Loucy (cell line): ENCODE results near the gene ERG28.
"Not testable (repeated sequence)": the region's sequence is repeated elsewhere in the genome, so short reads cannot be mapped to it uniquely, and the experiment has no call there.

Experiments used
- H2AFZ ChIP-seq: fragments of 200-600 bp; sonication (generic); 2 replicates; pipeline ENCODE4 v1.6.0; 2016; ENCODE audit warnings: antibody characterized with exemption, mild to moderate bottlenecking, low read length, moderate library complexity
- H3F3A ChIP-seq: fragments of 200-600 bp; 2 replicates; pipeline ENCODE4 v1.6.0; 2016; ENCODE audit warnings: antibody characterized with exemption, low read depth, mild to moderate bottlenecking
- H3K27me3 ChIP-seq: fragments of 200-600 bp; sonication (generic); 2 replicates; pipeline ENCODE4 v1.6.1; 2014; ENCODE audit warnings: low read length, mild to moderate bottlenecking; ENCODE audit not compliant: insufficient read depth, poor library complexity, severe bottlenecking
- H3K36me3 ChIP-seq: fragments of 200-600 bp; sonication (generic); 2 replicates; pipeline ENCODE4 v1.6.1; 2016; ENCODE audit warnings: low read length; ENCODE audit not compliant: insufficient read depth
- H3K4me1 ChIP-seq: fragments of 200-600 bp; sonication (generic); 2 replicates; pipeline ENCODE4 v1.5.1; 2014; ENCODE audit warnings: low read length, mild to moderate bottlenecking; ENCODE audit not compliant: insufficient read depth, poor library complexity, severe bottlenecking
- H3K4me2 ChIP-seq: fragments of 200-600 bp; sonication (generic); 2 replicates; pipeline ENCODE4 v1.6.0; 2014; ENCODE audit warnings: antibody characterized with exemption, low read length, low read depth, mild to moderate bottlenecking; ENCODE audit not compliant: poor library complexity, severe bottlenecking
- H3K4me3 ChIP-seq: fragments of 200-600 bp; sonication (generic); 2 replicates; pipeline ENCODE4 v1.5.1; 2014; ENCODE audit warnings: low read length, mild to moderate bottlenecking, mixed read lengths; ENCODE audit not compliant: poor library complexity, severe bottlenecking
- H3K79me2 ChIP-seq: fragments of 200-600 bp; sonication (generic); 2 replicates; pipeline ENCODE4 v1.6.1; 2014; ENCODE audit warnings: low read length; ENCODE audit not compliant: insufficient read depth
- H3K9ac ChIP-seq: fragments of 200-600 bp; sonication (generic); 2 replicates; pipeline ENCODE4 v1.6.0; 2014; ENCODE audit warnings: mild to moderate bottlenecking, low read depth, low read length, moderate library complexity; ENCODE audit not compliant: poor library complexity, severe bottlenecking
- H3K9me2 ChIP-seq: fragments of 200-600 bp; sonication (generic); replicated peaks from 2 replicates; pipeline ENCODE4 v1.6.1; 2016; ENCODE audit warnings: low read depth, low read length, mixed read lengths
- H3K9me3 ChIP-seq: fragments of 200-600 bp; sonication (generic); 2 replicates; pipeline ENCODE4 v1.6.1; 2014; ENCODE audit warnings: mild to moderate bottlenecking, antibody characterized with exemption, low read length, low read depth; ENCODE audit not compliant: insufficient read depth
- H4K20me1 ChIP-seq: fragments of 200-600 bp; sonication (generic); 2 replicates; pipeline ENCODE4 v1.6.0; 2014; ENCODE audit warnings: antibody characterized with exemption, low read length, mild to moderate bottlenecking; ENCODE audit not compliant: insufficient read depth, poor library complexity, severe bottlenecking
- CTCF ChIP-seq: fragments of 200-600 bp; sonication (generic); conservative IDR thresholded peaks from 2 replicates; pipeline ENCODE4 v1.5.1; 2014; ENCODE audit warnings: mild to moderate bottlenecking, antibody characterized with exemption, low read length
- EZH2phosphoT487 ChIP-seq: fragments of 200-600 bp; IDR thresholded peaks from 2 replicates; pipeline ENCODE4 v1.6.1; 2018; ENCODE audit warnings: antibody characterized with exemption, mild to moderate bottlenecking, moderate library complexity, borderline replicate concordance

Gene ERG28

GRCh38 chr14:75697386-75697785, 36.7 kb upstream of the ERG28 start:
- H3K27me3 ChIP-seq = no peaks in the 10 kb centered on the region
- H3K9me2 ChIP-seq = no peaks in the 10 kb centered on the region
- H3K4me3 ChIP-seq = no peak overlapping the region
- TF ChIP-seq CTCF (no peak), EZH2phosphoT487 (no peak)
- H4K20me1 ChIP-seq = no peaks in the 10 kb centered on the region
- H3K9ac ChIP-seq = no peak overlapping the region
- H3K4me1 ChIP-seq = no peaks in the 10 kb centered on the region
- no peaks in the 10 kb centered on the region for H3K79me2 ChIP-seq
- no peak overlapping the region for H3K4me2 ChIP-seq
- no peaks in the 10 kb centered on the region for H3F3A ChIP-seq
- no peak overlapping the region for H2AFZ ChIP-seq
- peaks cover 84% of the 10 kb centered on the region; the same call in 1 of the 2 replicates for H3K36me3 ChIP-seq
- H3K9me3 ChIP-seq = no peaks in the 10 kb centered on the region

GRCh38 chr14:75695025-75695424, 34.3 kb upstream of the ERG28 start:
- H3K4me2 ChIP-seq, H3K9me2 ChIP-seq, H2AFZ ChIP-seq, H3K9ac ChIP-seq, H3K4me1 ChIP-seq, H3F3A ChIP-seq, H3K79me2 ChIP-seq, H4K20me1 ChIP-seq, H3K27me3 ChIP-seq, H3K4me3 ChIP-seq, H3K9me3 ChIP-seq: not testable (repeated sequence)
- H3K36me3 ChIP-seq = peaks cover 82% of the 10 kb centered on the region; the same call in 1 of the 2 replicates

- no peaks in the 10 kb centered on the region for H4K20me1 ChIP-seq
- no peaks in the 10 kb centered on the region for H3K4me1 ChIP-seq
- no peak for TF ChIP-seq EZH2phosphoT487
- TF ChIP-seq CTCF = no peak
Measured at GRCh38 chr14:75690010-75690409, 29.3 kb upstream of the ERG28 start.

GRCh38 chr14:75689012-75689411, 28.3 kb upstream of the ERG28 start:
- Histone ChIP-seq H3K4me3 (no peak overlapping the region), H3K27me3 (no peaks in the 10 kb centered on the region), H3F3A (no peaks in the 10 kb centered on the region), H3K9ac (no peak overlapping the region), H3K36me3 (peaks cover 53% of the 10 kb centered on the region), H3K79me2 (no peaks in the 10 kb centered on the region), H2AFZ (no peak overlapping the region), H3K4me2 (no peak overlapping the region), H3K9me2 (no peaks in the 10 kb centered on the region), H4K20me1 (no peaks in the 10 kb centered on the region), H3K9me3 (no peaks in the 10 kb centered on the region), H3K4me1 (no peaks in the 10 kb centered on the region)
- TF ChIP-seq CTCF = no peak
- no peak for TF ChIP-seq EZH2phosphoT487

More at GRCh38 chr14:75690010-75690409, 29.3 kb upstream of the ERG28 start:
- H2AFZ ChIP-seq = no peak overlapping the region
- H3K27me3 ChIP-seq = no peaks in the 10 kb centered on the region
- H3K9me2 ChIP-seq = no peaks in the 10 kb centered on the region
- H3K36me3 ChIP-seq = peaks cover 48% of the 10 kb centered on the region; the same call in 1 of the 2 replicates
- no peaks in the 10 kb centered on the region for H3F3A ChIP-seq
- no peaks in the 10 kb centered on the region for H3K79me2 ChIP-seq
- H3K9me3 ChIP-seq = no peaks in the 10 kb centered on the region
- no peak overlapping the region for H3K4me2 ChIP-seq
- no peak overlapping the region for H3K4me3 ChIP-seq
- no peak overlapping the region for H3K9ac ChIP-seq
